ENCODE results near the gene COQ5.

DNA sequence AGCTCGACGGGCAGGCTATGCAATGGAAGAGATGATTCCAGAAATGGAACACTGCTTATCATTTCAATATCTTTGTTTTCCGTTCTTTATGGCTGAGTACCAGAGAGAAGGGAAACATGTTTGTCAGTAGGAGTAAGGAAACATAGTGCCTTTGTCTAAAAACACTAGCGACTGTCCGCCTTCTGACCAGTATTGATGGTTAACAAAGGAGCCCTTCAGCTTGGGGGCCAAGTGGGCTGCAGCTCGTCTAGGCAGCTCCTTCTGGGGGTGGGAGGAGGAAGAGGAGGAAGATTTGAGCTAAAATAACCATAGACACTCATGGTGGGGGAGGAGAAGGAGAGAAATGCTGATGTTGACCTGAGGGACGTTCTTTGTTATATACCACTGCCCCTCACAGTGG, 15.0 kb downstream of the COQ5 start:
- TF ChIP-seq POLR2A (IDR thresholded peaks at IDR 0.05) (no peak), POLR2AphosphoS5 (IDR thresholded peaks at IDR 0.05) (no peak)
- TF ChIP-seq, protein P1, sequence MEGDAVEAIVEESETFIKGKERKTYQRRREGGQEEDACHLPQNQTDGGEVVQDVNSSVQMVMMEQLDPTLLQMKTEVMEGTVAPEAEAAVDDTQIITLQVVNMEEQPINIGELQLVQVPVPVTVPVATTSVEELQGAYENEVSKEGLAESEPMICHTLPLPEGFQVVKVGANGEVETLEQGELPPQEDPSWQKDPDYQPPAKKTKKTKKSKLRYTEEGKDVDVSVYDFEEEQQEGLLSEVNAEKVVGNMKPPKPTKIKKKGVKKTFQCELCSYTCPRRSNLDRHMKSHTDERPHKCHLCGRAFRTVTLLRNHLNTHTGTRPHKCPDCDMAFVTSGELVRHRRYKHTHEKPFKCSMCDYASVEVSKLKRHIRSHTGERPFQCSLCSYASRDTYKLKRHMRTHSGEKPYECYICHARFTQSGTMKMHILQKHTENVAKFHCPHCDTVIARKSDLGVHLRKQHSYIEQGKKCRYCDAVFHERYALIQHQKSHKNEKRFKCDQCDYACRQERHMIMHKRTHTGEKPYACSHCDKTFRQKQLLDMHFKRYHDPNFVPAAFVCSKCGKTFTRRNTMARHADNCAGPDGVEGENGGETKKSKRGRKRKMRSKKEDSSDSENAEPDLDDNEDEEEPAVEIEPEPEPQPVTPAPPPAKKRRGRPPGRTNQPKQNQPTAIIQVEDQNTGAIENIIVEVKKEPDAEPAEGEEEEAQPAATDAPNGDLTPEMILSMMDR (IDR thresholded peaks at IDR 0.05): no peak

All from breast epithelium (tissue), 3 donors.